GM18511 (cell line): ENCODE measurements around the gene NTRK3.
A peak's percentile ranks its signal among the peaks of the same experiment; 100 is the strongest.

Source experiments
- ATAC-seq: cut with Tn5 transposase; IDR thresholded peaks from one replicate; pipeline ENCODE4 v1.9.1; 2021; ENCODE audit warnings: mild to moderate bottlenecking, moderate library complexity; ENCODE audit not compliant: unreplicated experiment

Gene NTRK3

DNA sequence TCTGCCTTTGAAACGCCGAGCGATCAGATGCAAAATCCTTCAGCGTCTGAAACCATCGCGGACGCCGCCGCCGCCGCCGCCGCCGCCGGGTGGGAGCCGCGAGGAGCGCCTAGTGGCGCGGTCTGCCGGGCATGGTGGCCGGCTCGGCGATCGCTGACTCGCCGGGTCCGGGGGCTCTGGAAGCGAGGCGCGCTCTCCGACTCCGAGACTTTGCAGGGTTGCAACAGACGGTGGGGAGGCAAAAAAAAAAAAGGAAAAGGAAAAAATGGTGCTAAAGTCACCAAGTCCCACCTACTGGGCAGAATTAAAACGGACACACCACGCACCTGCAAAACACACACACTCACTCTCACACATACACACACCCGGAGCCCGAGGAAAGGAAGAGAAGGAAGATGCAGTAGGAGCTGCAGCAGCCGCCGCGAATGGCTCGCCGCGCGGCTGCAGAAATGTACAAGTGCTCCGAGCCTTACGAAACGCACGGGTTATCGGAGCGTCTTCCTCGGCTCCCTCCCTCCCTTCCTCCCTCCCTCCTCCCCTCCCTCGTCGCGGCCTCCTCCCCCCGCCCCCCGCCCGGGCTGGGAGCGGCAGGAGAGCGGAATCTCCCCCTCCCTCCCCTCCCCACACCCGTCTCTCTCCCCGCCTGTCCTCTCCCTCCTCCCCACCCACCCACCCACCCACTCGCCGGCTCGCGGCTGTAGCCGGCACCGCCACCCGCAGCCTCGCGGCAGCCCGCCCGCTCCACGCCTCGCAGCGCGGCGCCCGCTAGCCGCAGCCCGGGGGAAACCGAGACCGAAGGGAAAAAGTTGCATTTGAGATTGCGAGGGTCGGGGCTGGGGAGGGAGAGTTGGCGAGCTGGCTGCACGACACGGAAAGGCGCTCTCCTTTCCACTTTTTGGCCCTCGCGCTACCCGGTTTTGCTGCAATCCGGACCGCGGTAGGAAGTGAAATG, at the start of gene NTRK3:
NTRK3 (minus strand) TSS at position 461 of the 952 bp plus-strand sequence. CDS start 586 bp downstream, outside the sequence.
- no peak for ATAC-seq

- no peak for ATAC-seq
Measured at GRCh38 chr15:88303395-88303794, 46.9 kb upstream of the NTRK3 start.

GRCh38 chr15:88302373-88302772, 45.8 kb upstream of the NTRK3 start:
- ATAC-seq: no peak

DNA sequence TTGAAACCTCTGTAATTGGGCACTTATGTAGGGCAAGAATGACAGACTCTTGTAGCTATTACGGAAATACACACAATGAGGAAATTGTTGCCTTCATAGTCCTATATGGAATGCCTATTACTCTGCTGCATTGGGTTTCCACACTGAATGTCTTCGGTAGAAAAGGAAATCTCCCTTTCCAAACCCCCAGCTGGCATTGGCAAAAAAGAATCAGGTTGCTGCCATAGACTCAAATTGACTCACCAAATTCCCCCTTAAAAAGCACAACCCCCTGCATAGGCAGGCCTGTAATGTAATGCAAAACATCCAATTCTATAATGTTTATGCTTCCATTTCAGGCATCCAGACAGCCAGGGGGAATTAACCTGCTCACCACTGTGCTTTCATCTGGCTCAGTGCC, 44.8 kb upstream of the NTRK3 start:
- no peak for ATAC-seq

DNA sequence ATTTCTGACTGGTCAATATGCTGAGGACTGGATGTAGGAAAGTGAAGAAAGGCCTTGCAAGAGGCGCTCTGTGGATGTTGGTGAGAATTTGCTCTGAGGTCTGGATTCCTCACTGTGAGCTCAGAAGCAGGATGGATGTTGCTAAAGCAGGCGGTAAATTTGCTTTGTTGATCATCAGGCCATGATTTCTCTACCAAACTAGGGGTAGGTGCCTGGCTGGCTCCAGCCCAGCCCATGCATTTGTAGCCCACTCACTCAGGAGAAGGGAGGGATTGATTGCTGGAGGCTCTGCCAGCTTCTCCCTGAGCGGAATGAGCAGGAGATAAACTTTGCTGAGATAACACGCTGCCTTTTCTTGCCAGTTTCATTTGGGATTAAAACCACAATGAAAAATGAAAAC, 44.3 kb upstream of the NTRK3 start:
- ATAC-seq: no peak

DNA sequence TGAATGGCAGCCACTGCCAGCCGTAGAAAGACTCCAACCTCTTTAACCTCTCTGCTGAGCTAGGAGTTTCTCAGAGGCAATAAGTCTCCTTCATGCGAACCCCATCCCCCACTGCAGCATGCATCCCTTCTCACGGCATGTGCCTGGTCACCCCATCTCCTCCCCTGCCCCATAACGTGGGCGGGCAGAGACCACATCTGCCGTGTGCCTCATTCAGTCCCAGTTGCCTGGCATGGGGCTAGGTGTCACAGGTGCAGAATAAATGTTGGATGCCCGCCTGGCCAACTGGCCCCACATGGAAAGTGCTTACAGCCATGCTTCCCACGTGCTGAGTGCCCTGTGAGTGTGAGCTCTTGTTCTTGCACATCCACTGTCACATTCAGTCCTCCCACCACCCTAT, 43.5 kb upstream of the NTRK3 start:
- no peak for ATAC-seq

DNA sequence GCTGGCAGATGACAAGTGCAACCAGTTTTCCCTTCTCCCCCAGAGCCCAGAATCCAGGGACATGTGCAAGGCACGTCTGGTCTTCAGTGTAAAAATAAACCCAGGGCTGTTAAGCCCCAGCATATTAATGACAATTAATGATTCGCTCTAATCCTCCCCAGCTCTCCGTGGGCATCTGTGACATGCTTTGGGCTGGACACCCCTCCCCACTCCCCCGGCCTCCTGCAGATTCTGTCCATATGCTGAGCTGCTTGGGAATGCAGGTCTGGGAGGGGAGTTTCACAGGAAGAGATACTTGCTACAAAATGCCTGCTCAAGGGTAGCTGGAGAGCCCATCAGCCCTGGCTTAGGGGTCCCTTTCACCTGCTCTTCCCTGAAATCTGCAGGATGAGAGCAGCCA, 43.0 kb upstream of the NTRK3 start:
- no peak for ATAC-seq

DNA sequence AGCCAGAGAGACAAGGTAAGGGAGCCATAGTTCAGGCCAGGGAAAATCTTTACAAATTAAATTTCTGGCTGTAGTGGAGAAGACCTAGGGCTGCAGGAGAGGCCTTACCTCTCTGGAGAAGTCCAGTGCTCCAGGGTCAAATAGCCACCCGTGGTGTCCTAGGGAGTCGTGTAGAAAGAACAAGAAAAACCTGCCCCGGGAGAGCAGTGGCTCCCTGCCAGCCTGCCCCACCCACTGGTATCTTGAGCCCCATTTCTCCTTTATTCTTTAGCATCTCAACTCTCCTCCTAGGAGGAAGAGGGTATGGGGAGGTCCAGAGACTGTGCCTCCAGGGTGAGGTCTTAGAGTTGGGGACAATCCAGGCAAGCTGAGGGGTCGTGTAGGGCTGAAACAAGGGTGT, 32.1 kb upstream of the NTRK3 start:
- no peak for ATAC-seq

- ATAC-seq: no peak
Measured at GRCh38 chr15:88288206-88288605, 31.7 kb upstream of the NTRK3 start.

- no peak for ATAC-seq
Measured at GRCh38 chr15:88284318-88284998, 27.9 kb upstream of the NTRK3 start.

GRCh38 chr15:88282614-88283013, 26.1 kb upstream of the NTRK3 start:
- ATAC-seq: no peak

- ATAC-seq: no peak
Measured at GRCh38 chr15:88276821-88277410, 20.4 kb upstream of the NTRK3 start.

DNA sequence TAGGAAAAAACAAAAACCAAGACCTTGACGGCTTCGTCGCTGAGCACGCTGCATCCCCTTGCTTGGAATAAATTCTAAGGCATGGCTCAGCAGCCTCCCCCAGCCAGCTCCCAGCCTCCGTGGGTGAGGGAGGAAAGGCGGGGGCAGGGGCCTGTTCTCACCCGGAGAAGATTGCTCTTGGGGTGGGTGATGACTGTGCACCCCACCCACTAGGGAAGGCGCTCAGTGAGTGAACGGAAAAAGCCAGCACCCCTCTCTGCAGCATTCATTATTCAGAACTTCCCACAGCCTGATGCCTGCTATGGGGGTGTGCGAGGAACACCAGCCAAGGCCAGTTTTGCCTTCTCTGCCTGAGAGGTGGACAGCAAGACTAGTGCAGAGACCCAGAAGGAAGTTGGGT, 19.3 kb upstream of the NTRK3 start:
- ATAC-seq: no peak

- ATAC-seq: peak; percentile 91
Measured at GRCh38 chr15:88274553-88275460, 18.3 kb upstream of the NTRK3 start.

DNA sequence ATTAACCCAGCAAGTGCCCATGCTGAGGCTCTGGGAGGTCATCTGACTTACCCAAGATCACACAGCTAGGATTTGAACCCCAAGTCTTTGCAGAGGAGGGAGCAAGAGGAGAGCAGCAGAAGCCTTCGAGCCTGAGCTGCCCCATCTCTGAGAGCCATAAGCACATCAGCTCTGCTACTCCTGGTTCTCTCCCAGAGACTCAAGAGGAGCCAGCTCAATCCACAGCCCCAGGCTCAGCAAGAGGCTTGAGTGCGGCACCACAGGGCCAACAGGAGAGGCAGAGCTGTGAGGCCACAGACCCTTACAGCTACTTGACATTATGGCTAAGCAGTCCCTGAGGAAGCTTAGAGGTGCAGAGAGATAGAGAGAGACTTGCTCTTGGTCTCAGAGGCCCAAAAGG, 15.9 kb upstream of the NTRK3 start:
- ATAC-seq: no peak

DNA sequence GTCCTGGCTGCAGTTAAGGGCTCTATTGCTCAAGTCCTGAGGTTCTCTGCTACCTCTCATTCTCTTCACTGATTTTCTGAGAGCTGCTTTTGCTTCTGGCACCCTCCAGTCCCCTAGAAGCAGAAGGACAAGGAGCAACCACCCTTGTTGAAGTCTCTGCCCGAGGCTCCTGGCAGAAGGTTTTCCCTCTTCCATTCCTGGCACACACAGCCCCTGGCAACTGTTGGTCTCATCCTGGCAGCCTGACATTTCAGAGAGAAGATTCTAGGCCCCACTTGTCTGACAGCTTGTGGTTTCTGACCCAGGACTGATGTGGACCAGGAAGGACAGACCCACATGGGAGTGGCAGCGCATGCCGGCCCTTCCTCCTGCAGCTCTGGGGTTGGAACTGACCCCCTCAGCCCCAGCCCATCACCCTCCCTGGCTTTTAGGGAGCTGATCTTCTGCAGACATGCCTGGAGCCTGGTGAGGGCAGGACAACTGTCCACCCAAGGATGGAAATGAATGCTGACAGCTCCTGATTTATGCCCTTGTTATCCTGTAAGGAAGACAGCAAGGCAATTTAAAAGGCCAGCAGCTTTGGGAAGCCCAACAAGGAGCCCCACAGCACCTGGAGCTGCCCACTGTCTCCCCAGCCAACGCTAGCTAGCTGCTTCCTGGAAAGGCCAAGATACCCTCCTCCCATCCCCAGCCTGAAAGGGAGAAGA, 13.0 kb upstream of the NTRK3 start:
- no peak for ATAC-seq

DNA sequence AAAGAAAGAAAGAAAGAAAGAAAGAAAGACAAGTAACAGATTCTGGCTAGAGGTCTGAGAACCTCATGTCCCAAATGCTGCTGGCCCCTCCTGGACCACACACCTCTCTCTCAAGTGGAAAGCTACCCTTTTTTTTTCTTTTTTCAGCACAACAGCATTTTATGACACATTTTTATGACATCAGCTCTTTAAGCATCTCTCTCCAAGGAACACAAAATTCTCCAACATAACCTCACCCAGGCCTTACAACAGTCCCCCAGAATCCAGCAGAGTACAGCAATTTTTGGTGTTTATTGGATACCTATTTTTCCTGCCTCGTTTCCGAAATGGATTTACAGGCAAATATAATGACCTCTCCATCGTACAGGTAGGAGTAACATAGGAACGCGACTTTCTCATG, 11.2 kb upstream of the NTRK3 start:
- no peak for ATAC-seq

- ATAC-seq: no peak
Measured at GRCh38 chr15:88266170-88266569, 9.6 kb upstream of the NTRK3 start.

DNA sequence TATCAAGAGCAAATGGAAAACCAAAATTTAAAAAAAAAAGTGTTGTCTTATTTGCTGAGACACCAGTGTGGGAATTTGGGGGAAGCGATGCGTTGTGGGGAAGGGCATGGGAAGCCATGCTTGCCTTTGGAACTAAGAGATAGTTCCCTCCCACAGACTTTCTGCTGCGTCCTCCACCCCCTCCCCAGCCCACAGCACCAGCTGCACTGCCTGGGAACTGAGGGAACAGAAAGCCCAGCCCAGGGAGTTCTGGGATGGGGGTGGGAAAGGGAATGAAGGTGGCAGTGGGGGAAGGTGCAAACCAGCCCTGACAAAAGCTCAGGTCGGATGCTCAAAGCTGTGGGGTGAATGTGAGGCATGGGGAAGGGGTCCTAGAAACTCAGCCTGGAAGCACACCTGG, 8.1 kb upstream of the NTRK3 start:
- no peak for ATAC-seq

GRCh38 chr15:88262064-88262463, 5.5 kb upstream of the NTRK3 start:
- no peak for ATAC-seq
